Naive B cell (primary cell): ENCODE data around the gene GULP1. TPM values are rescaled to one million over a fixed set of nuclear protein-coding genes. Genes with fewer than 3 reads are reported as not detected.
A peak's percentile ranks its signal among the peaks of the same experiment; 100 is the strongest.

ENCODE experiments used
- ATAC-seq, 2 donors: fragments of 150-1000 bp; cut with Tn5 transposase; 2 replicates each; pipeline ENCODE4 v1.10.0; 2021; ENCODE audit warnings: low read depth in 2 of 2, mild to moderate bottlenecking in 2 of 2, moderate library complexity in 2 of 2
- DNase-seq: peaks from one replicate; pipeline ENCODE4 v3.0.0; 2022
- H3K27ac Mint-ChIP-seq, 6 donors: one replicate each; pipeline ENCODE4 v1.8.0; 2020 to 2022; ENCODE audit warnings: mild to moderate bottlenecking in 6 of 6, mixed read lengths in 6 of 6, moderate library complexity in 5 of 6, inconsistent platforms in 2 of 6
- H3K27me3 Mint-ChIP-seq, 3 donors: one replicate each; pipeline ENCODE4 v1.8.0; 2021 to 2022; ENCODE audit warnings: mixed read lengths in 3 of 3, mild to moderate bottlenecking in 1 of 3
- H3K36me3 Mint-ChIP-seq, 2 donors: one replicate each; pipeline ENCODE4 v1.8.0; 2020 to 2022; ENCODE audit warnings: mixed read lengths in 2 of 2, inconsistent platforms in 1 of 2, mild to moderate bottlenecking in 1 of 2
- H3K4me1 Mint-ChIP-seq, 3 donors: one replicate each; pipeline ENCODE4 v1.8.0; 2020 to 2022; ENCODE audit warnings: mixed read lengths in 3 of 3, inconsistent platforms in 1 of 3, mild to moderate bottlenecking in 1 of 3, moderate library complexity in 1 of 3
- H3K4me3 Mint-ChIP-seq, 8 donors: one replicate each; pipeline ENCODE4 v1.8.0; 2020 to 2022; ENCODE audit warnings: mild to moderate bottlenecking in 8 of 8, mixed read lengths in 8 of 8, moderate library complexity in 8 of 8, inconsistent platforms in 2 of 8
- H3K9me3 Mint-ChIP-seq, 7 donors: one replicate each; pipeline ENCODE4 v1.8.0; 2020 to 2022; ENCODE audit warnings: mixed read lengths in 7 of 7, mild to moderate bottlenecking in 5 of 7, inconsistent platforms in 2 of 7, moderate library complexity in 1 of 7
- polyA plus RNA-seq, 6 donors: library from polyadenylated mRNA; unstranded; fragments of 300-500 nt; fragmentation: Illumina TruSeq; gene quantifications; one replicate each; pipeline ENCODE4 v1.2.3, GENCODE V29; 2021; ENCODE audit warnings: low read depth in 6 of 6

GULP1 gene
- polyA plus RNA-seq, 6 donors from 2014 or later, result not detected

DNA sequence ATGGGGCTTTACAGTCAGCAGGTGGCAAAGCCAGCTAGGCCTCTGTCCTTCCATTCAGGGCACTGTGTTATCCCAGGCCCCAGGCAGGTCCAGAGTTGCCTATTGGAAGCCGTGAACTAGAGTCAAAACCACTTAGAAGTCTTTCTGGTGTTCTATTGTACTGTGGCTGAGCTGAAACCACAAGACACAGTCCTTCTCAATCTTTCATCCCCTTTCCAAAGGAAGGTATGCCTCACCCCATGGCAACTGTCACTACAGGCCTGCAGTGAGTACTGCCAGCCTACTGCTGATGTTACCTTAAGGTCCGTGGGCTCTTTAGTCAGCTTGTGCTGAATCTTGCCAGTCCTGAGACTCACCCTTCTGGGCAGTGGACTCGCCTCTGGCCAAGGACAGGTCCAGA, 181.6 kb downstream of the GULP1 start:
- H3K27ac Mint-ChIP-seq, result peak overlapping the region in 1 of 6 donors; percentile 3
- no peaks in the 10 kb centered on the region for H3K27me3 Mint-ChIP-seq
- no peak overlapping the region for H3K4me3 Mint-ChIP-seq
- ATAC-seq, result no peak
- no peak for DNase-seq
- H3K36me3 Mint-ChIP-seq, result no peaks in the 10 kb centered on the region
- H3K4me1 Mint-ChIP-seq, result no peaks in the 10 kb centered on the region
- peaks cover 0 to 6% (median 5%) of the 10 kb centered on the region in 7 donors for H3K9me3 Mint-ChIP-seq

DNA sequence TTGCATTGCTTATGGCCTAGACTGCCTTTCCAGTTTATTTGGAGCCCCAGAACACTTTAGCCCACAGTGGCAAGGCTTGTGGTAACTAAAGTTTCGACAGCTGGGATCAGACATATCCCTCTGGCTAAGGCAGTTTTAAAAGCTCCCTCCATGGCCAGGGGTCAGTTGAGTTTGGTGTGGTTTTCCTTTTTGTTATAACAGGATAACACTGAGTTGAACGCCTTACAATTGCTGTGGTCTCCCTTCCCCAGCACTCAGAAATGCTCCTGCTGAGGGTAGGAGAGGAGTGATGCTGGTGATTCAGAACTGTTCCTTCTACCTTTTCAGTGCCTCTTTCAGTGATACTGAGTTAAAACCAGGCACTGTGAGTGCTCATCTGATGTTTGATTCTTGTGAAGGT, 182.6 kb downstream of the GULP1 start:
- Mint-ChIP-seq H3K9me3 (peaks cover 0 to 6% (median 1%) of the 10 kb centered on the region in 7 donors), H3K4me1 (no peaks in the 10 kb centered on the region), H3K4me3 (no peak overlapping the region), H3K27me3 (no peaks in the 10 kb centered on the region), H3K36me3 (no peaks in the 10 kb centered on the region), H3K27ac (no peak overlapping the region)
- DNase-seq (no peak), ATAC-seq (no peak)

DNA sequence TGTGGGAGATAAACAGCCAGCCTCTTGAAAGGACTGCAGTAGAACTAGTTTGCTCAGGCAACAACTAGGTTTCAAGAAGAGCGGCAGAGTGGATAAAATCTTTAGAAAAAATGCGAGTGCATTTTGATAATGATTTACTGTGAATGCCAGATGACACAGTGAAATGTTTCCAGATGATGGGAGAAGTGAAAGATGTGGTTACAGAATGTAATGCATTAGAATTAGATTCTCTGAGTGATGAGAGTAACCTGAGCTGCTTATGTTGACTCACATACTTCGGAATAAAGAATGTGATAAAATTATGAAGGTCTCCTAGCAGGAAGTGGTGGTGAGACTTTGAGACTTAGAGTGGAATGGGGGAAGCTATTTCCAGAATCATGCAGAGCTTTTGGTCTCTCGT, 184.3 kb downstream of the GULP1 start:
- Mint-ChIP-seq H3K4me3 (no peak overlapping the region), H3K27me3 (no peaks in the 10 kb centered on the region), H3K27ac (no peak overlapping the region), H3K9me3 (peaks cover 0 to 6% (median 0%) of the 10 kb centered on the region in 7 donors), H3K36me3 (no peaks in the 10 kb centered on the region), H3K4me1 (no peaks in the 10 kb centered on the region)
- DNase-seq (no peak), ATAC-seq (no peak)

- Mint-ChIP-seq H3K27me3 (no peaks in the 10 kb centered on the region), H3K4me3 (no peak overlapping the region), H3K36me3 (no peaks in the 10 kb centered on the region), H3K4me1 (no peaks in the 10 kb centered on the region), H3K9me3 (peaks cover 0 to 6% (median 0%) of the 10 kb centered on the region in 7 donors), H3K27ac (no peak overlapping the region)
- DNase-seq (no peak), ATAC-seq (no peak)
These were observed 186.0 kb downstream of the GULP1 start for GRCh38 chr2:188477564-188478103.

DNA sequence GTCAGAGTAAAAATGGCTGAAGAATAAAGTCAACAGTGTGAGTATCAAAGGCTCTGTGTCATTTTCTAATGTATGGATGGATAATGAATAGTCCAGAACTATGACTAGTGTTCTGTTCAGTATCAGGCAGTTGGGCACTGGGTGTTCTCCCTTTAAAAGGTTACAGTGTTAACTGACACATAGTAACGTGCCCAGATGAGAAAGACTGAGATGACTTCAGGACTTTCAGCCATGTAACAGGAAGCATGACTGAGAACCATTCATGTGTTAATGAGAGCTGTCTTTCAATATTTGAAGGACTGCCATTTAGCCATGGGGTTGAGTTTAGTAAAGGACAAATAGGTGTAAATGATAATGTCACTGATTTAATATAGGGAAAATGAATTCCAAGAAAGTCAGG, 187.1 kb downstream of the GULP1 start:
- peaks cover 0 to 3% (median 0%) of the 10 kb centered on the region in 7 donors for H3K9me3 Mint-ChIP-seq
- no peak for ATAC-seq
- H3K4me3 Mint-ChIP-seq, result no peak overlapping the region
- DNase-seq, result no peak
- H3K27ac Mint-ChIP-seq, result no peak overlapping the region
- H3K4me1 Mint-ChIP-seq, result no peaks in the 10 kb centered on the region
- H3K36me3 Mint-ChIP-seq, result no peaks in the 10 kb centered on the region
- no peaks in the 10 kb centered on the region for H3K27me3 Mint-ChIP-seq

DNA sequence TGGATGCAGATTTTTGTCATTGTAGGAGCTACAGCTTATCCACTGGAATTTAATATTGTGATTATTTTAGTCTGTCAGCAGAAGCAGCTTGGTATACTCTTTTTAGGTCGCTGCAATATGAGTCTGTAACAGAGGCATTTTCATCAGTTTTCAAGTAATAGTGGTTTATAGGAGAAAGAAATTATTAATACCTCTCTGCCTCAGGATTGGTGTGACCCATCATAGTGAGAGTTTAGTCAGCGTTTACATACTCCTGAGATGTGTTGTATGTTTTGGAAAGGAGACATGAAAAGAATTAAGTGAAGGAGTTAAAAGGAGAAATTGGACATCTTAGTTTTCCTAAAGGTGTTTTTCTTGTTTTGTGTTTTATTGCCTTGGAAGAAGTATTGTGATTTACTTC, 189.8 kb downstream of the GULP1 start:
- Mint-ChIP-seq H3K27me3 (no peaks in the 10 kb centered on the region), H3K36me3 (no peaks in the 10 kb centered on the region), H3K4me3 (no peak overlapping the region), H3K9me3 (peaks cover 0 to 2% (median 0%) of the 10 kb centered on the region in 7 donors), H3K4me1 (no peaks in the 10 kb centered on the region), H3K27ac (no peak overlapping the region)
- no peak for ATAC-seq
- no peak for DNase-seq

GRCh38 chr2:188485496-188485895, 193.8 kb downstream of the GULP1 start:
- Mint-ChIP-seq H3K4me1 (no peaks in the 10 kb centered on the region), H3K36me3 (no peaks in the 10 kb centered on the region), H3K9me3 (peaks cover 0 to 2% (median 0%) of the 10 kb centered on the region in 7 donors), H3K27me3 (no peaks in the 10 kb centered on the region), H3K27ac (no peak overlapping the region), H3K4me3 (no peak overlapping the region)
- ATAC-seq, result no peak
- no peak for DNase-seq

DNA sequence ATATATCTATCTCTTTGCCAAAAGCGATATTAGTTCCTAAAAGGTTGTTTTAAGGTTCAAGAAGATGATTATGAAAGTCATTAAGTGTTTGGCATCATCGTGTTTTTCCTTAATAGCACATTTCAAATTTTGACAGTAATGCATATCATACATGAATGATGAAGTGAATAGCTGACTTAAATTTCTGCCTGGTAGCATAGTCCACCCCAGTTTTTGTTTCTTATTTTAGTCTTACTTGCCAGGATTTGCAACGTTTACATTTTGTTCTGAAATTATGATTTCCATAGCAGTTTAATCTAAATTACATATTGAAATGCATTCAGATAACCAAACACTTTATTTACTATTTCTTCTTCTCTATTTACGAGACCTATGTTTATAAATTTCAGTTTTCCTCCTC, 201.1 kb downstream of the GULP1 start:
- DNase-seq, result no peak
- Mint-ChIP-seq H3K4me3 (no peak overlapping the region), H3K36me3 (no peaks in the 10 kb centered on the region), H3K9me3 (peaks cover 0 to 10% (median 0%) of the 10 kb centered on the region in 7 donors), H3K4me1 (no peaks in the 10 kb centered on the region), H3K27ac (no peak overlapping the region), H3K27me3 (no peaks in the 10 kb centered on the region)
- no peak for ATAC-seq

DNA sequence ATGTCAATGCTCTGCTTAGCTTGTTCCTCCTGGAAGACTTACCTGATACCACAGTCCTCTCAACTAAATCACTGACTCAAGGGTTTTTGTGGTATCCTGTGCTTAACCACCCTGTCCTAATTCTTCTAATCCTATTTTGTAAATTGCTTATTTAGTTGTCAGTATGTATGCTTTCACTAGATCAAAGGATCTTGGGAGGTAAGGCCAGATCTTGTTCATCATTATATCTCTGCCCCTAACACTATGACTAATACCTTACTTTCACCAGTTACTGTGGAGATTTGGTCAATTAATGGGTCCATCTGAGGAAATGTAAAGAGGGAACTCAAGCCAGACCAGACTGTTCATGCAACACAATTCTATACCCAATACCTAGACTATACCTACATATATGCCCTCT, 203.2 kb downstream of the GULP1 start:
- Mint-ChIP-seq H3K27me3 (no peaks in the 10 kb centered on the region), H3K36me3 (no peaks in the 10 kb centered on the region), H3K9me3 (peaks cover 0 to 10% (median 0%) of the 10 kb centered on the region in 7 donors), H3K4me1 (no peaks in the 10 kb centered on the region), H3K27ac (peak overlapping the region in 1 of 6 donors; percentile 1), H3K4me3 (no peak overlapping the region)
- ATAC-seq (no peak), DNase-seq (no peak)

GRCh38 chr2:188495969-188496431, 204.3 kb downstream of the GULP1 start:
- H3K27ac Mint-ChIP-seq, result no peak overlapping the region
- H3K4me1 Mint-ChIP-seq, result no peaks in the 10 kb centered on the region
- DNase-seq, result no peak
- H3K27me3 Mint-ChIP-seq, result no peaks in the 10 kb centered on the region
- no peak overlapping the region for H3K4me3 Mint-ChIP-seq
- no peak for ATAC-seq
- peaks cover 0 to 10% (median 0%) of the 10 kb centered on the region in 7 donors for H3K9me3 Mint-ChIP-seq
- H3K36me3 Mint-ChIP-seq, result no peaks in the 10 kb centered on the region

DNA sequence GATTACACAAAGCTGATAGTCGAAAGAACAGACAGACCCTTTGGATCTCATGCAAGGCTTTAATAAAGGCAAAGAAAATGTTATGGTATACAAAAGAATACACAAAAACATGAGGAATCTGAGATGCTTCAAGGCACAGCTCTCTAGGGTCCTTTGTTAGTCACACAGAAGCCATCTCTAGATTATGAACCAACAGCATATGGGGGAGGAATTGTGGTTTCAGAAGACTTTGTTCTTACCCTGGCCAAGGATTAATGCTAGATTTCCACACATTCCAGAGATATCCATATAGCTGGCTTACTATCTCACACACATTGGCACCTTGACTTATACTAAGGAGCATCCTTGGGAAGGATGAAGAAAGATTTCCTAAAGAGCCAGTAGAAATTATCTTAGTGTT, 206.1 kb downstream of the GULP1 start:
- Mint-ChIP-seq H3K4me3 (no peak overlapping the region), H3K4me1 (no peaks in the 10 kb centered on the region), H3K27me3 (no peaks in the 10 kb centered on the region), H3K9me3 (peaks cover 0 to 10% (median 0%) of the 10 kb centered on the region in 7 donors), H3K36me3 (no peaks in the 10 kb centered on the region), H3K27ac (no peak overlapping the region)
- no peak for DNase-seq
- ATAC-seq, result no peak

GRCh38 chr2:188503975-188504374, 212.3 kb downstream of the GULP1 start:
- Mint-ChIP-seq H3K27me3 (no peaks in the 10 kb centered on the region), H3K27ac (no peak overlapping the region), H3K4me3 (no peak overlapping the region), H3K36me3 (no peaks in the 10 kb centered on the region), H3K4me1 (no peaks in the 10 kb centered on the region), H3K9me3 (no peaks in the 10 kb centered on the region)
- no peak for DNase-seq
- ATAC-seq, result no peak

DNA sequence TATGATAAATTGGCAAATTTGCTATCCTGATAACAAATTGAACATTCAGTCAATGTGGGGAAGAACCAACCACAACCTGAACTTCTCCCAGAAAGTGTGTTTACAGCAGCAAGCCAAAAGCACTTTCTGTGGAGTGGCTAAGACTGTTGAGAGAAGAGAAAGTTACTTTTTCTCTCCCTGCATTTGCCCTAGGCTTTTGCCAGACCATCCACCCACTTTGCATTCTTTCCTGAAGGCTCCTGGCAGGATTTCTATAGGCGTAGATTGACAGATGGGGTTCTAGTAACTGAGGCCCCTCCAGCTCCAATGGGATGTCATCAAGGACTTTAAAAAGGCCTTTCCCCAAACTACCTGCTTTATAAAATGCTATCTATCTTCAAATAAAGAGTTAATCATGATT, 215.2 kb downstream of the GULP1 start:
- H3K4me3 Mint-ChIP-seq, result no peak overlapping the region
- DNase-seq, result no peak
- H3K4me1 Mint-ChIP-seq, result no peaks in the 10 kb centered on the region
- no peaks in the 10 kb centered on the region for H3K27me3 Mint-ChIP-seq
- H3K36me3 Mint-ChIP-seq, result no peaks in the 10 kb centered on the region
- no peak for ATAC-seq
- H3K27ac Mint-ChIP-seq, result no peak overlapping the region
- no peaks in the 10 kb centered on the region for H3K9me3 Mint-ChIP-seq

- no peak overlapping the region for H3K27ac Mint-ChIP-seq
- H3K36me3 Mint-ChIP-seq, result no peaks in the 10 kb centered on the region
- DNase-seq (no peak), ATAC-seq (no peak)
- no peaks in the 10 kb centered on the region for H3K9me3 Mint-ChIP-seq
- no peaks in the 10 kb centered on the region for H3K4me1 Mint-ChIP-seq
- no peaks in the 10 kb centered on the region for H3K27me3 Mint-ChIP-seq
- H3K4me3 Mint-ChIP-seq, result no peak overlapping the region
These were observed 219.7 kb downstream of the GULP1 start for GRCh38 chr2:188511346-188511745.

DNA sequence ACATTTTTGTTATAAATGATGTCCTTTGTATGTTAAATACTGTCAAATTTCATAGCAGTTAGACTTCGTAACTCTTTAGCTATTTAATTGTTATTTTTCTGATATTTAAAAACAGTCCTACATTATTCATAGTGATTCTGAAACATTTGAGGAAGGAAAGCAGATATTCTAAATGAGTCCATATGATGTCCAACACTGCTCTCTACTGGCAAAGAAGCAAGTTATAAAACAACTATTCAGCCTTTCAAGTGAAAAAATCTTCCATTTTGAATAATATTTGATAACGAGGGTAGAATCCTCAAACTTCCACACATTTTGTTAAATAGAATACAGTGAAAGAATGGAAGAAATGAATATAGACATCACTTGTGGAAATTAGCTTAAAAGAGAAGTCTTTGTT, 220.8 kb downstream of the GULP1 start:
- Mint-ChIP-seq H3K36me3 (no peaks in the 10 kb centered on the region), H3K4me1 (no peaks in the 10 kb centered on the region), H3K27ac (no peak overlapping the region), H3K4me3 (no peak overlapping the region), H3K27me3 (no peaks in the 10 kb centered on the region), H3K9me3 (no peaks in the 10 kb centered on the region)
- no peak for ATAC-seq
- no peak for DNase-seq
